DOHH2 (cell line): ENCODE measurements around the gene OR52K1.

Experiments used
- EZH2phosphoT487 ChIP-seq: fragments of 200-600 bp; sonication (generic); IDR thresholded peaks from 2 replicates; pipeline ENCODE4 v1.6.1; 2017; ENCODE audit warnings: borderline replicate concordance, mild to moderate bottlenecking, antibody characterized with exemption, low read length, moderate library complexity, mixed read lengths
- TF ChIP-seq, protein P1 (sequence below): fragments of 200-600 bp; sonication (generic); IDR thresholded peaks from one replicate; pipeline ENCODE4 v1.5.1; 2014; ENCODE audit warnings: antibody characterized with exemption, mild to moderate bottlenecking, low read depth, low read length; ENCODE audit not compliant: poor library complexity, severe bottlenecking

DNA sequence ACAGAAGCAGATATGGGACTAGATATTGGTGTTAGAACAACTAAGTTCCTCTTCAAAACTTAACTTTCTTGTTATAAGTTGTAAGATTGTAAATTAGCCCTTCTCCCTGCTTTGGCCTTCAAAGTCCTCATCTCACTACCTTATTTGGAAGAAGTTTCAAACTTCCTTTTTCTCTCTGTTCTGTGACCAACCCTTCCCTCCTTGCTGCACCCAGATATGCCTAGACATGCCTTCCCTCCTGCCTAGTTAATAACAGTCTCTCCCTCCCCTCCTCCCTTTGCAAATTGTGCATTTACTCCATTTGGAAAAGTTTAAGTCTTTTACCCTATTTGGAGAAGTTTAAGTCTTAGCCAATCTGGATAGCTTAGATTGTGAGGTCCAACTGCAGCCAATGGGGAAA is 28.4 kb upstream of the OR52K1 start:
- TF ChIP-seq, protein P1, sequence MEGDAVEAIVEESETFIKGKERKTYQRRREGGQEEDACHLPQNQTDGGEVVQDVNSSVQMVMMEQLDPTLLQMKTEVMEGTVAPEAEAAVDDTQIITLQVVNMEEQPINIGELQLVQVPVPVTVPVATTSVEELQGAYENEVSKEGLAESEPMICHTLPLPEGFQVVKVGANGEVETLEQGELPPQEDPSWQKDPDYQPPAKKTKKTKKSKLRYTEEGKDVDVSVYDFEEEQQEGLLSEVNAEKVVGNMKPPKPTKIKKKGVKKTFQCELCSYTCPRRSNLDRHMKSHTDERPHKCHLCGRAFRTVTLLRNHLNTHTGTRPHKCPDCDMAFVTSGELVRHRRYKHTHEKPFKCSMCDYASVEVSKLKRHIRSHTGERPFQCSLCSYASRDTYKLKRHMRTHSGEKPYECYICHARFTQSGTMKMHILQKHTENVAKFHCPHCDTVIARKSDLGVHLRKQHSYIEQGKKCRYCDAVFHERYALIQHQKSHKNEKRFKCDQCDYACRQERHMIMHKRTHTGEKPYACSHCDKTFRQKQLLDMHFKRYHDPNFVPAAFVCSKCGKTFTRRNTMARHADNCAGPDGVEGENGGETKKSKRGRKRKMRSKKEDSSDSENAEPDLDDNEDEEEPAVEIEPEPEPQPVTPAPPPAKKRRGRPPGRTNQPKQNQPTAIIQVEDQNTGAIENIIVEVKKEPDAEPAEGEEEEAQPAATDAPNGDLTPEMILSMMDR: no peak
- no peak for TF ChIP-seq EZH2phosphoT487
